Suppressor macrophage treated with lipopolysaccharide for 4 hours (primary cell): ENCODE results near the gene TIMM50.
A peak's percentile ranks its signal among the peaks of the same experiment; 100 is the strongest.
"Not testable (repeated sequence)": the region's sequence is repeated elsewhere in the genome, so short reads cannot be mapped to it uniquely, and the experiment has no call there.

Experiments
- DNase-seq: peaks from one replicate; pipeline ENCODE4 v3.0.0-alpha.2; 2020

Gene TIMM50

GRCh38 chr19:39480337-39481228 is at the start of gene TIMM50:
TIMM50 (plus strand) TSS chr19:39480838; CDS start chr19:39480854, 16 bp downstream.
- DNase-seq = peak; percentile 98

- no peak for DNase-seq
Observed at GRCh38 chr19:39432677-39433025, 48.0 kb upstream of the TIMM50 start.

GRCh38 chr19:39433480-39434079 is 47.1 kb upstream of the TIMM50 start:
- no peak for DNase-seq

GRCh38 chr19:39434123-39435076 is 46.2 kb upstream of the TIMM50 start:
- DNase-seq = no peak

- DNase-seq = peak; percentile 100
Observed at GRCh38 chr19:39435499-39436349, 44.9 kb upstream of the TIMM50 start, which contains the start of gene RPS16. RPS16 (minus strand) TSS chr19:39435949; CDS start chr19:39435895, 54 bp downstream.

GRCh38 chr19:39436350-39436716 is 44.3 kb upstream of the TIMM50 start:
- DNase-seq = peak; percentile 33

GRCh38 chr19:39438270-39438934 is 42.2 kb upstream of the TIMM50 start:
- no peak for DNase-seq

GRCh38 chr19:39444598-39445195 is 35.9 kb upstream of the TIMM50 start:
- DNase-seq = peak; percentile 25

- peak; percentile 99 for DNase-seq
Observed at GRCh38 chr19:39445196-39446111, 35.2 kb upstream of the TIMM50 start, which contains the start of gene SUPT5H. SUPT5H (plus strand) TSS chr19:39445582; CDS start chr19:39445891, 309 bp downstream.

- DNase-seq = no peak
Observed at GRCh38 chr19:39446365-39447084, 34.1 kb upstream of the TIMM50 start.

GRCh38 chr19:39448271-39448670 is 32.4 kb upstream of the TIMM50 start:
- DNase-seq = peak; percentile 69

- no peak for DNase-seq
Observed at GRCh38 chr19:39449116-39449797, 31.4 kb upstream of the TIMM50 start.

- not testable (repeated sequence) for DNase-seq
Observed at GRCh38 chr19:39451257-39451656, 29.4 kb upstream of the TIMM50 start.

GRCh38 chr19:39463403-39463802 is 17.2 kb upstream of the TIMM50 start:
- no peak for DNase-seq

GRCh38 chr19:39465956-39466747 is 14.5 kb upstream of the TIMM50 start:
- no peak for DNase-seq

GRCh38 chr19:39467941-39468340 is 12.7 kb upstream of the TIMM50 start:
- DNase-seq = no peak

GRCh38 chr19:39469036-39469435 is 11.6 kb upstream of the TIMM50 start:
- no peak for DNase-seq

GRCh38 chr19:39469567-39469966 is 11.1 kb upstream of the TIMM50 start:
- DNase-seq = no peak
